ENCODE results near the gene BRICD5.

Gene BRICD5

GRCh38 chr16:2229632-2230250, 19.1 kb upstream of the BRICD5 start:
- Histone ChIP-seq H3K27me3 (ENCODE audit: control insufficient read depth, insufficient read depth, low read length) (no peaks in the 10 kb centered on the region), H3K4me3 (ENCODE audit: low read depth, low read length) (no peak overlapping the region), H3K79me2 (peaks cover 20% of the 10 kb centered on the region), H3K9me3 (ENCODE audit: control insufficient read depth, low read length) (no peaks in the 10 kb centered on the region), H3K9ac (no peak overlapping the region), H3K4me2 (ENCODE audit: low read length) (no peak overlapping the region), H3K4me1 (no peaks in the 10 kb centered on the region), H2AFZ (no peak overlapping the region), H3K27ac (no peak overlapping the region), H3K36me3 (ENCODE audit: control insufficient read depth, insufficient read depth, low read length) (no peaks in the 10 kb centered on the region)
- TF ChIP-seq CTCF (IDR thresholded peaks at IDR 0.05): no peak

- Histone ChIP-seq H2AFZ (no peak overlapping the region), H3K79me2 (peaks cover 26% of the 10 kb centered on the region), H3K9me3 (ENCODE audit: control insufficient read depth, low read length) (no peaks in the 10 kb centered on the region), H3K27ac (no peak overlapping the region), H3K36me3 (ENCODE audit: control insufficient read depth, insufficient read depth, low read length) (no peaks in the 10 kb centered on the region), H3K9ac (no peak overlapping the region), H3K4me1 (no peaks in the 10 kb centered on the region), H3K27me3 (ENCODE audit: control insufficient read depth, insufficient read depth, low read length) (no peaks in the 10 kb centered on the region), H3K4me3 (ENCODE audit: low read depth, low read length) (no peak overlapping the region), H3K4me2 (ENCODE audit: low read length) (no peak overlapping the region)
- no peak for TF ChIP-seq CTCF (IDR thresholded peaks at IDR 0.05)
Observed at GRCh38 chr16:2229091-2229490, 18.4 kb upstream of the BRICD5 start.

- H2AFZ ChIP-seq: no peak overlapping the region
- no peak for TF ChIP-seq CTCF (IDR thresholded peaks at IDR 0.05)
- no peak overlapping the region for H3K9ac ChIP-seq
- no peaks in the 10 kb centered on the region for H3K27me3 ChIP-seq (ENCODE audit: control insufficient read depth, insufficient read depth, low read length)
- no peak overlapping the region for H3K27ac ChIP-seq
- H3K4me3 ChIP-seq (ENCODE audit: low read depth, low read length): no peak overlapping the region
- H3K9me3 ChIP-seq (ENCODE audit: control insufficient read depth, low read length): no peaks in the 10 kb centered on the region
- no peak overlapping the region for H3K4me2 ChIP-seq (ENCODE audit: low read length)
- no peaks in the 10 kb centered on the region for H3K36me3 ChIP-seq (ENCODE audit: control insufficient read depth, insufficient read depth, low read length)
- no peaks in the 10 kb centered on the region for H3K4me1 ChIP-seq
- H3K79me2 ChIP-seq: peaks cover 27% of the 10 kb centered on the region
Observed at GRCh38 chr16:2228161-2228824, 17.6 kb upstream of the BRICD5 start.

- no peak overlapping the region for H3K4me2 ChIP-seq (ENCODE audit: low read length)
- H3K79me2 ChIP-seq: peaks cover 27% of the 10 kb centered on the region
- H3K9me3 ChIP-seq (ENCODE audit: control insufficient read depth, low read length): no peaks in the 10 kb centered on the region
- TF ChIP-seq CTCF (IDR thresholded peaks at IDR 0.05): no peak
- no peaks in the 10 kb centered on the region for H3K36me3 ChIP-seq (ENCODE audit: control insufficient read depth, insufficient read depth, low read length)
- no peak overlapping the region for H2AFZ ChIP-seq
- H3K4me1 ChIP-seq: no peaks in the 10 kb centered on the region
- no peak overlapping the region for H3K9ac ChIP-seq
- no peak overlapping the region for H3K27ac ChIP-seq
- H3K27me3 ChIP-seq (ENCODE audit: control insufficient read depth, insufficient read depth, low read length): no peaks in the 10 kb centered on the region
- H3K4me3 ChIP-seq (ENCODE audit: low read depth, low read length): no peak overlapping the region
Observed at GRCh38 chr16:2226918-2227317, 16.3 kb upstream of the BRICD5 start.
